HG03108 (cell line): ENCODE measurements around the gene TBCD.

Experiments used
- ATAC-seq: cut with Tn5 transposase; IDR thresholded peaks from one replicate; pipeline ENCODE4 v1.9.1; 2021; ENCODE audit warnings: moderate library complexity; ENCODE audit not compliant: unreplicated experiment

TBCD gene

DNA sequence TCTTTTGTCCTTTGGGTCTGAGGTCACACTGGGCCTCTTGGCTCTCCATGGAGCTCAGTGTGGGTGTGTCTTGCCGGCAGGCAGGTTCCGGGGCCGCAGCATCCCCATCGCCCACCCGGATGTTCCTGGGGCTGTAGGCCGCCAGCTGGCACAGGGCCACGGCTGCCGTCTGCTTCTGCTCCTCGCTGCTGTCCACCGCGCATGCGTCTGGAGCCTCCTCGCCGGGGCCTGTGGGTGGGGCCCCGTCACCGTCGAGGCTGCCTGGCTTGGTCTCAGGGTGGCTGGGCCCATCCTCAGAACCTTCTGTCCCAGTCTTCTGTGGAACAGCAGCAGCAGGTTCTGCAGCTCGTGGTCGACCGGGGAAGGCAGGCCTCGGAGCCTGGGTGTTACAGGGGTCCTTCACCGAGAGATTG, 78.4 kb downstream of the TBCD start:
- ATAC-seq, result no peak

DNA sequence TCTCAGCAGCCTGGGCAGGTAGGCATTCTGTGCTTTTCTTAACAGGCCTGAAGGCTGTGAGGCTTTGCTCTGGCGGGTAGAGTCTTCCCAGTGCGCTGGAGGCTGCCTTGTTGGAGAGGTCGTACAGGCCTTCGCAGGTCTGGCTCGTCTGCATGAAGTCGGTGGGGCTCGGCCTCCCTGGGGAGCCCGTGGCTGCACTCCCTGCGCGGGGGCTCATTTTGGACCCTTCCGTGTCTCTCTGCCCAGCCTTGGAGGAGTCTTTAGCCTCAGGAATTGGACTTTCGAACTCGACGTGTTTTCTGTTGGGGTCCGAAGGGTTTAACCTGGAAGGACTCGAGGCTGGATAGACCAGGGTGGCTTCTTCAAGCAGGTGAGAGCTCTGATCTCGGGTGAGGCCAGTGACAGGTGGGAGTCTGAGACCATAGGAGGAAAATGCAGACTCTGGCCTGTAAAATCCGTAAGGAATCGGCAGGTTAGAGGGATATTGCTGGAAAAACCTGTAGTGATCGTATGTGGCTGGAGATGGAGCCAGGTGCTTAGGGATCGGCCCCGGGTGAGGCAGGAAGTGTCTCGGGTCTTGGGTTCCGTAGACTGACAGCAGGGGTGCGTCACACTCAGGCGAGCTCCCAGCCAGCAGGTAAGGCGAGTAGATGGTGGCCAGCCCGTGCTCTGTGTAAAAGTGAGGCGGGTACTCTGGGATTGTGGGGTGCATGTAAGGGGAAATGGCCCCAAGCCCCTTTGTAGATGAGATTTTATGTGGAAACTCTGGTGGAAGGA, 79.4 kb downstream of the TBCD start:
- no peak for ATAC-seq

DNA sequence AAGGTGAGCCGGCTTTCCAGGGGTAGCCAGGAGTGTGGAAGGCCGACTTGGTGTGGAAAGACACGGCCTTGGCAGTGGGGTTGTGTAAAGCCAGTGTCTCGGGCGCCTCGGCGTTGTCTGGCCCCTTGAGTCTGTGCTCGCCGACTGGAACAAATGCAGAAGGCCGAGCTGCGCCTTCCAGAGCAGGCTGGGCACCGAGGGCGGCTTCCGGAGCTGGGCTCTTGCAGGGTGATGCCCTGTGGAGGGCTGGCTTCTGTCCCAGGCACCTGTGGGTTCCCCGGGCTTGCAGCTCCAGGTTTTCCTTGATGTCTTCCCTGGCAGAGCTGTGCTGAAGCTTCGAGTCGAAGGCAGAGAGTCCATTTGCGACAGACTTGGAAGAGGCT, 79.9 kb downstream of the TBCD start:
- no peak for ATAC-seq

DNA sequence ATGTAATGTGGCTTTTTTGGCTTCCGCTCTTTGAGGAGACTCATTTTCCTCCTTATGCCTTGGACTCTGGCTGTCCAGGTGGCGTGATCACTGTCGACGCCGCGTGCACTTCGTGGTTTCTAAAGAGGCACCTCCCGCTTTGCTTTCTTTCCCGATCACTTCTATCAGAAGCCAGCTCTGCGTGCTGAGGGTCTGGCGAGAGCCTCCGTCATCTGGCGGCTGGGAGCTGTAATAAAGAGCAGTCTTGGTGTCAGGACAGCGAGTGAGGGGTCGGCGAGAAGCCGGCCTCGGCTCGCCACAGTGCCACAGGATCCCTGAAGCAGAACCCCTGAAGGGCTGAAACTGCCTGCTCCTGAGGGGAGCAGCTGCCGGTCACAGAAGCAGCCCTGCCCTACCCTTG, 80.5 kb downstream of the TBCD start:
- ATAC-seq, result no peak

DNA sequence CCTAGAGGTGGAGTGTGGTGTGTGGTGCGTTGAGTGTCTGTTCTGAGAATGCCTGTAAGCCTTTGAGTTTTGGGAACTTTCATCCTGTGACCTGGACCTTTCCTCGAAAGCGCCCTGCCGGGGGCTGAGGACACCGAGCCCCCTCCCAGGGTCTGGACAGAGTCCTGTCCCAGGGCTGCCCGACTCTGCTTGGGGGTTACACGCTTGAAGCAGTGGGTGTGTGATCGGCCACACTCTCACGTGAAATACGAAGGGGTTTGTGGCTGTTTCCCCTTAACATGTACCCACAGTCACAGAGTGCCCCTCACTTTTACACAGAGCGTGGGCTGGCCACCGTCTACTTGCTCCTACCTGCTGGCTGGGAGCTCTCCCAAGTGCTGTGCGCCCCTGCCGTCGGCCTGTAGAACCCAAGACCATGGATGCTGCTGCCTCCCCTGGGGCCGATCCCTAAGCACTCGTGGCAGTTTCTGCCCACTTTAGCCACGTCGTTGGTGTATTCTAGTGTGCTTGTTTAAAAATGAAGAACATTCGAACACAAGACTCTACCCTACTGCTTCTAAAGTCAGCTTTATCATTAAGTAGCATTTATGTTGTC, 81.1 kb downstream of the TBCD start:
- ATAC-seq, result no peak

DNA sequence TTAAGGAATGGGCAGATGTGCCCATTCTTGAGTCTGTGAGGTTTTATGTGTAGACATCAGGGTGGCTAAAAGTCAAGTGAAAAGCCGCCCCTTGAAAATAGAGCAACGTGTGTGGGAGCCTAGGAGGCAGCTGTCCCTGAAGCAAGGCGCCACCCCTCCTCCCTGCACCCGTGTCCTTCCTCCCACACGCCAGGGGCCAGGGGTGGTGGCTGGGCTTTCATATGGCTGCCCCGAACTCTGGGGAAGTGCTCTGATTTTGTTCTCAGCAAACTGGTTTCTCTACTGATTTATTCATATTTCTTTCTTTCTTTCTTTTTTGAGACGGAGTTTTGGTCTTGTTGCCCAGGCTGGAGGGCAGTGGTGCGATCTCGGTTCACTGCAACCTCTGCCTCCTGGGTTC, 83.3 kb downstream of the TBCD start:
- no peak for ATAC-seq

DNA sequence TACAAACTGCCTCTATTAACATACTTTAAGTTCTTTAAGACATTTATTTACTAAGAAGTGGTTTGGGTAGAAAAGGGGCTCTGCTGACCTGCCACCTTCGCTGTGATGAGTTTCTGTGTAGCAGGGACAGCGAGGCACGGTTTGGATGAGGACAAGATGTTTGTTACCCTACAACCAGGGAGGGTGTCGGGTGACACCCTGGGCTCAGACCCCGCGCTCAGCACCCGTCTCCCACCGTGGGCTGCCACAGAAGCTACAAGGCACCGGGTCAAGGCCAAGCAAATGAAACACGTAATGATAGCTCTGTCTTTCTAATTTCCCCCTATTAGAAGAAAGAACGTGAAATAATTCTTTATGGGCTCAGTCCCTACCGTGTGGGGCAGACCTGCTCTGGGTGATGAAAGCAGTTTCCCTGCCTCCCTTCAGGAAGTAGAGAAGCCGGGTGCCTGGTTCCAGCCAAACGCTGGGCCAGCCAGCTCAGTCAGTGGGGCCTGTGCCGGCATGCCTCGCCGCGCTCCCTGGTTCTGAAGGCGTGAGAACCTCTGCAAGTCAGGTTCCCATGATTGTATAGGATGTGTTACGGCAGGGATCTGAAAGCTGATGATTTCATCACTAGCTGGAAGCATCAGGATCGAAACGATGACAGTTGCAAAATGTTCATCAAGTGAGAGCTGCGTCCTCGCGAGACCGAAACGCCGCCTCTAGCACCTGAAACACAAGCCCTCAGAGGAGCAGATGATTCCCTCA, 84.1 kb downstream of the TBCD start:
- ATAC-seq, result no peak

DNA sequence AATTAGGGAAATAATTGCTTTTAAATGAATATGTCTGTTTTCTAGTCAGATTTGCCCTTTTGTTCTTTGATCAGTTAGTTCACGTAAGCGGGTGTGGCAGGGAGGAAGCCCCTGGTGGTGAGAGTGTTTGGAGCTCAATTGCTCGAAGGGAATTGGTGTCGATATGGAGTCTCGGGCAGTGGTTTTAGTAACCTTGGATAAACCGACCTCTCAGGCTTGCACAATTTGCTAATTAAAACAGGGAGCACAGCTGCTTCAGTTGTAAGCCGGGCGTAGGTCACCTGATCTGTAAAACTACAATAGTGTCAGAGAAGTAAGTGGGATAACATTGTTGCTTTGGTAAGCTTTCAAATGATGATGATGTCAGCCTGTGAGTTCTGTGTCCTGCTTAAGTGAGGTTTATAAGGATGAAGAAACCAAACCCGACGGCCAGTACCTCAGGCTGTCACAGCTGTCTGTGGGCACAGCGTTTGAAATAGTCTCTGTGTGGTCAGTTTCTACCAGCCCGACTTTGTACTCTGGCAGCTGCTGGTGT, 85.0 kb downstream of the TBCD start:
- ATAC-seq, result no peak

DNA sequence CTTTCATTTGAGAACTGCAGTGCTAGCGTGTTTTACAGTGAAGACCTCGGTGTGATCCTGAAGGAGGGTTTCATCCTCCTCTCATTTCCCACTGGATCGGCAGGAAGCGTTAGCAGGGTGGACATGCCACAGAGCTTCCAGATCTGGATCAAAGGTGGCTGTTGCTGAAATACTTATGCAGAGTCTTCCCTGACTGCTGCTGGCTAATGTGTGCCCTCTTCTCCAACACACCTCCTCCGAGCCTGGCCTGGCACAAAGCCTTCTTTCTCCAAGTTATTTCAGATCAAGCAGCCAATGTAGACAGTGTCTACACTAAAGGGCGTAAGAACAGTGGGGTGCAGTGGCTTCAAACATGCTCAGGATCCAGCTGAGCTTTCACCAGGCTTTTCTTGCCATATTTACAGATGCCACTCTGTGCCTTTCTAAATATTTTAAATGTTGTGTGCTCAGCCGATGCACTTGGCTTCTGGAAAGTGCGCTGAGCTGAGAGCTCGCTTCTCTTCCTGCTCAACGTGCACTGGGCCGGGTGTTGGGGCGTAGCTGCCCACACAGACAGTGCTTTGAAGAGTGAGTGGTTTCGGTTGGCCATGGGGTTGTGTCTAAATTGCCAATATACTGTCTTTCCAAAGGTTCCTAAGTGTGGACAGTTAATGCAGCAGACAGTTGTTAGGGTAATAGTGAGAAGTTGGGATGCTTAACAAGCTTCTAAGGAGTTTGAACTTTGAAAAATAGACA, 85.9 kb downstream of the TBCD start:
- no peak for ATAC-seq

DNA sequence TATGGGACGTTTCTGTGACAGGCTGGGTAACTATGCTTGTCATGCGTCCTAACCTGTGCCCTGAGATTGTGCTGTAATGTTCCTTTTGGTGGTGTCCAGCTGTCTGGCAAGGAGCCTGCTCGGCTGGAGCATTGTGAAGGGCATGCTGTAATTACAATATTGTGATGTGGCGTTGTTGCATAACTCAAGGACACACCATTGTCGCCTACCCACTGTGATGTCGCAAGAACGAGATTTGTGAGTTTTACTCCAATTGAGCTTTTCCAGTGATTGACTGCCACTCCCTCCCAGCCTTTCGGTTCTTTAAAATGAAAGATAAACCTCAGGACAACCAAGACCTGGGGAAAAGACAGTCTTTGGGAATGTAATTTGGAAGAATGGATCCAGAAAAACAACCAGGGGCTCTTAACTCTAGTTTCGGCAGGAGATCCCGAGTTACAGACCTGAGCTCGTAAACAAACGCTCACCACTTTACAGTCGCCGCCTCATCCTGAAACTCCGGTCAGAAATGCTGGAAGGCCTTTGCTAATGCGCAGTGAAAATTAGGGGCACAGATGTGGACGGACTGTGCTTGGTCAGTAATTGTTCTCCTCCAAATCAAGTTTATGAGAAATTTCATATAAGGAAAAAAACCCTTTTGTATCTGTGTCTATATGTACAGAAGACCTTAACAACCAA, 86.7 kb downstream of the TBCD start:
- no peak for ATAC-seq

DNA sequence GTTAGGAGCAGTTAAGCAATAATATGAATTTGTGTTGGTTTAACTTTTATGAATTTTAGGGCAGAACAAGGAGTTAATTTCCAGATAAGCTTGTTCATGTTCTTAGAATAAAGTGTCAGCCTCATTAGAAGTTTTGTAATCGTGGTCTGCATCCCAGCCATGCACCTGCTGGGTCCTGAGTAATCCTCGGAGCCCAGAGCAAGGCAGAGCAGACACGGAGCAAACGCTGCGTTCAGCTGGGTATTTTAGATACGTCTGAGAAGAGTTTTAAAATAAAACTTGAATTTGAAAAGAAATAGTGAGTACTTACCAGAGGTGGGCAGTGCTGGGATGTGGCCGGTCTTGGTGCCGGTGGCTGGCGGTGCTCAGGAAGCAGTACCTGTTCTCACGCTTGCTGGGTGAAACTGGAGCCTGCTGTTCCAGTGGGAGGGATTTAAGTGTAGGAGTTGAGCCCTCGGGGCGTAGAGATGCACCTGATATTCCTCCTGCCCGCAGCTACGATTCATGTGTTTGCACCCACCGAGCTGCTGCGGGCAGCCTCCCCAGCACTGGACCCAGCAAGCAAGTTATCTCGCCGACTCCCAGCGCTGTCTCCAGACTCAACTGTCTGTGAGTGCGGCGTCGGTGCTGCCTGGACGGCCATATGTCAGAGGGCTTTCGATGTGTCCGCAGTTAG, 87.9 kb downstream of the TBCD start, which contains the start of gene ZNF750:
Gene ZNF750 (minus strand): TSS at position 406 of the 676 bp plus-strand sequence. CDS start 7,568 bp downstream, outside the sequence.
- no peak for ATAC-seq

DNA sequence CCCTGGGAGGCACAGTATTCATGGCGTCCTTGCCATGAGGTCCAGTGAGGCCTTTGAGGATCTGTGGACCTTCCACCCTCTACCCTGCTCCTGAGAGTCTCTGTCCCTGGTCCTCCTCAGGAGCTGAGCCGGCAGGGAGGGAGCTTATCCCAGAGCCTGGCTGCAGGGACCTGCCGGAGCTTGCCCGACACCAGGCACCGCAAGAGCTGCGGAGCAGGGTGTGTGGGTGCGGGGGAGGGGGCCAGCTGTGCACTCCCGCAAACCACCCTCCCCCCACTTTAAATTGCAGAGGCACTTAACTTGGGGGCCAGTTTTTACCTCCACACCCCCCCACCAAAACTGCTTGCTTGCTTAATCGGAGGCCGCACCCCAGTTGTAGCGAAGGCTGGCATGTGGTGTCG, 88.6 kb downstream of the TBCD start:
- ATAC-seq, result no peak

DNA sequence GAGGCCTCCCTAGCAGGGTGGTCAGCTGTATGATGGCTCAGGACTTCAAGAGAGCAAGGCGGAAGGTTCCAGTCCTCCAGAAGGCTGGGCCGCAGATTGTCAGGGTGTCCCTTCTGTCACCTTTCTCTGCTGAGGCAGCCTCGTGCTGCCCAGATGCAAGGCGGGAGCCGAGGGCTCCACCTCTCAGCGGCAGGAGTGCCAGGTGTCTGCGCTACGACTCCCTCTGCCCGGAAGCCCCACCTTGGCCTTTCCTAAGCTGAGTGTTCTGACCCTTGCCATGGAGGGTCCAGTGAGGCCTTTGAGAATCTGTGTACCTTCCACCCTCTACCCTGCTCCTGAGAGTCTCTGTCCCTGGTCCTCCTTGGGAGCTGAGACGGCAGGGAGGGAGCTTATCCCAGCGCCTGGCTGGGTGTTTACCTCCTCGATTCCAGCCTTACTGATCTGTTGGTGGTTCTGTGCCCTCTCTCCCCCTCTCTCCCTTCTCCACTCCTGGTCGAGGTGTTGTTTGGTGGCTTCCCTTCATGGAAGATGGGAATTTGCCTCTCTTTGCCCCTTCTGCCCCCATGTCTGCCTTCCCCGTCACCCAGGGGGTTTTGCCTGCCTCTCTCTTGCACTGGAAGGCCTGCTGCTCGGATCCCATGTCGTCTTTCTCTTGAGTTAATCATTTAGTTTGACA, 90.2 kb downstream of the TBCD start:
- no peak for ATAC-seq

DNA sequence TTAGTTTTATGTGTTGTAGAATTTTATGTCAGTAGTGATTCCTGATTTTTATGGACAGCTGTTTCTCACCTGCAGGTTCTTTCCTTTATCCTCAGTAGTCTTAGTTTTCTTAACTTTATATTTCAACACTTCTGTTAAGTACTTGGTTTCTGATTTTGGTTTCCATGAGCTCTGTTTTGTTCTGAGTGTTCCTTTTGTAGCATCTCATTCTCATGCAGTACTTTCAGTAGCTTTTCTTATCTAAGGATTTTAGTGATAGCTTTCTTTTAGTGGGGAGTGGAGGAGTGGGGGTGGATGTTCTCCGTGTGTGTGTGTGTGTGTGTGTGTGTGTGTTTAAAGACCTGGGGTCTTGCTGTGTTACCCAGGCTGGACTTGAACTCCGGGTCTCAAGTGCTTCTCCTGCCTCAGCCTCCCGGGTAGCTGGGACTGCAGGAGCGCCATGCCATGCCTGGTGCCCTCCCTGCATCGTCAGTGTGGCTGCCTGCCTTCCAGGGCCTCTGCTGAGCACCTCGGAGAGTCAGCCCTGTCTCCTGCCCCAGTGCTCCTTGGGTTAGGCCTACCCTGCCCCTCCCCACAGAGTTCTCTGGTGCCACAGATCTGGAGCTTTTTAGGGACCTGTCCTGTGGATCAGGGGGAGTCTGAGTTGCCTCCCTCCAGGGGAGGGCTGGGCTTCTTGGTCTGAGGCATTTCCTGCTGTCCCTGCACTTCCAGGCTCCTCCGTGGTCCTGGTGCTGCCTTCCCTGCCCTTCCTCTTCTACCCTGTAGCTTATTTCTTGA, 92.2 kb downstream of the TBCD start:
- ATAC-seq, result no peak

DNA sequence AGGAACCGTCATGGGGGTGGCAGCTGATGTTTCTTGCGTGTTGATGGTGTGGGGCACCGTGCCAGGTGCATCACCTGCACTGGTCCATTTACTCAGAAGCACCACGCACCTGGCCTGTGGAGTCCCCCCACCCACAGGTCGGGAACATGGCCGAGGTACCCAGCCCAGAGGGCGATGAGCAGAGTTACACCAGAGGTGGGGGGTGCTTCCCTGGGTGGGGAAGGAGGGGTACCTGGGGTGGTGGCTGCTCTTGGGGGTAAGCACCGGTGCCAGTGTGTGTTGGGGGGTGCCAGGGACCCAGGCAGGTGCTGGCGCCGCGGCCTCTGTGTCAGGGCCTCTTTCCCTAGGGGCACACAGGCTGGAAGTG, 92.9 kb downstream of the TBCD start:
- ATAC-seq, result no peak

DNA sequence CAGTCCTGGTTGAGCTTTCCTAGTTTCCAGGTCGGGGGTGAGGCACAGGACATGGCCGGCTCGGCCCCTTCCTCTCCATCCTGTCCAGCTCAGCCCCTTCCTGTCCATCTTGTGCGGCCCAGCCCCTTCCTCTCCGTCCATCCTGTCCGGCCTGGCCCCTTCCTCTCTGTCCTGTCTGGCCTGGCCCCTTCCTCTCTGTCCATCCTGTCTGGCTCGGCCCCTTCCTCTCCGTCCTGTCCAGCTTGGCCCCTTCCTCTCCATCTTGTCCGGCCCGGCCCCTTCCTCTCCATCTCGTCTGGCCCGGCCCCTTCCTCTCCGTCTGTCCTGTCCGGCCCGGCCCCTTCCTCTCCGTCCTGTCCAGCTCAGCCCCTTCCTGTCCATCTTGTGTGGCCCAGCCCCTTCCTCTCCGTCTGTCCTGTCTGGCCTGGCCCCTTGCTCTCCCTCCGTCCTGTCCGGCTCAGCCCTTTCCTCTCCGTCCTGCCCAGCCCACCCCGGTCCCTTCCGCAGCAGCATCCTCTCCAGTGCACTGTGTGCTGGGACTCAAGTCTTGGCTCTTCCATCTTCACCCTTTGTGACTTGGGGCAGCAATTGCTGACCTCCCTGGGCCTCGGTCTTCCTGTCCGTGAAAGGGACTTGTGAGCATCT, 93.4 kb downstream of the TBCD start:
- no peak for ATAC-seq

DNA sequence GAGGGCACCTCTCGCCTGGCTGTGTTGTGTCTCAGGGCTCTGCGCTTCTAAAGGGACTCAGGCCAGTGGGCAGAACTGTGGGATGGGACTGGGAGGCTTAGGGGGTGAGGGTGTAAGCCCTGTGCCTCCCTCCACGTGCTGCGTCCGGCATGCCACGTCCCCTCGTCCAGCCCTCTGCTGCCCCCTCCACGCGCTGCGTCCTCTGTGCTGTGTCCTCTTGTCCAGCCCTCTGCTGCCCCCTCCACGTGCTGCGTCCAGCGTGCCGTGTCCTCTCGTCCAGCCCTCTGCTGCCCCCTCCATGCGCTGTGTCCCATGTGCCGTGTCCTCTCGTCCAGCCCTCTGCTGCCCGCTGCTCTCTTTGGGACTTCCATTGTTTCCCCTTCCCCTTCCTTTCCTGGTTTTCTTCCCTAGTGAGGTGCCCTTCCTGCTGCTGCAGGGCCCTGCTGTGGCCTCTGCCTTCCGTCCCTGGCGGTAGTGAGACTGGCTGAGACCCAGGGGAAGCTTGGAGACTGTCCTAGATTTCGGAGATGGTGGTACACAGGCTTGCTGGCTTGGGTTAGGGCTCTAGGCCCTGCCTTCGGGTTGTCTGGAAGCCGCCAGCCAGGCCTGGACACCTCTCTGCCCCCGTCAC, 94.3 kb downstream of the TBCD start:
- ATAC-seq, result no peak
